ENCODE measurements around the gene ATMIN.

The ATMIN gene

DNA sequence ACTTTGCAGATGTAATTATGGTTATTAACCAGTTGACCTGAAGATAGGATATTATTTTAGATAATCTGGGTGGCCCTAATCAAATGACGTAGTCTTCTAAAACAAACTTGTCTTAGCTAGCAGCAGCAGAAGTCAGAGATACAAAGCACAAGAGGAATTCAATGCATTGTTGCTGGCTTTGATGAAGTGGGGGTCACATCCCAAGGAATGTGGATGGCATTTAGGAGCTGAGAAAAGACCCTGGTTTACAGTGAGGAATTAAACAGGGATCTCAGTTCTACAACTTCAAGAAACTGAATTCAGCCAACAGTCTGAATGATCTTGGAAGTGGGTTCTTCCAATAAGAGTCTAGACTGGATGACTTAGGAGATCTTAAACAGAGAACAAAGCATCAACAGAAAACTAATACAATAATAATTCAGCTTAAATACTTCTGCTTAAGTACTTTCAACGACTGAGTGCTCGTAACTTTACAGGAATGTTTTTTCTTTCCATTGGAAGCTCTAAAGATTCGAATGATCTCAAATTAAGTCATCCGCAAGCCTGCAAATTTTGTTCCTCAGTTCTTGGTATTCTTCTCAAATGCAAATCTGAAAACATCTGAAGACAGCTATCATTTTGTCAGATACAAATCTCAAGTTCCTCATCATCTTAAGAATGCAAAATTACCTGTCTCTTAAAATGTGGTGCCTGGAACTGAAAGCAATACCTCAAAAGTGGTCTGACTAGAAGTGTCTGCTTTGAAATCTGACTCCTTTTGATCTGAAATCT, 38.1 kb downstream of the ATMIN start:
- no peak for DNase-seq

DNA sequence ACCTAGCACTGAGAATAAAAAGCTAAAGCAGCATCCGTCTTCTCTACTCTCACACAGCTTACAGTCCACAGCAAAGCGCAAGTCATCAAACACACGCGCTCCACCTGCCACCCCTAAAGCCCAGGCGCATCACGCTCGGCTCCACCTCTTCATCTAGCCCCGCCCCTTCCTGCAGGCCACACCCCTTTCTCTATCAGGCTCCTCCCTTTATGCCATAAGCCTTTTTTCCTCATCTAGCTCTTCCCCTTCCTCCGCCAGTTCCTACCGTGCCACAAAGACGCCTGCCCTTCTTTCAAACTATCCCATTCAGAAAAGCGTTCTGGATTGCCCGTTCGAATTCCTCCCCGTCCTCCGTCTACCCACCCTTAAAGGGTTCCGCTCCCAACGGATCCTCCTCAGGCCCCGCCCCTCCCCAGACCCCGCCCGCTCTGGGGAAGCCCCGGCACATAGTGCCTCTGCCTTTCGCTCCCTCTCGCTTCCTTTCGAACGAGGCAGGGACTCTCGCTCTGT, 41.0 kb downstream of the ATMIN start:
- peak; percentile 94 for DNase-seq

DNA sequence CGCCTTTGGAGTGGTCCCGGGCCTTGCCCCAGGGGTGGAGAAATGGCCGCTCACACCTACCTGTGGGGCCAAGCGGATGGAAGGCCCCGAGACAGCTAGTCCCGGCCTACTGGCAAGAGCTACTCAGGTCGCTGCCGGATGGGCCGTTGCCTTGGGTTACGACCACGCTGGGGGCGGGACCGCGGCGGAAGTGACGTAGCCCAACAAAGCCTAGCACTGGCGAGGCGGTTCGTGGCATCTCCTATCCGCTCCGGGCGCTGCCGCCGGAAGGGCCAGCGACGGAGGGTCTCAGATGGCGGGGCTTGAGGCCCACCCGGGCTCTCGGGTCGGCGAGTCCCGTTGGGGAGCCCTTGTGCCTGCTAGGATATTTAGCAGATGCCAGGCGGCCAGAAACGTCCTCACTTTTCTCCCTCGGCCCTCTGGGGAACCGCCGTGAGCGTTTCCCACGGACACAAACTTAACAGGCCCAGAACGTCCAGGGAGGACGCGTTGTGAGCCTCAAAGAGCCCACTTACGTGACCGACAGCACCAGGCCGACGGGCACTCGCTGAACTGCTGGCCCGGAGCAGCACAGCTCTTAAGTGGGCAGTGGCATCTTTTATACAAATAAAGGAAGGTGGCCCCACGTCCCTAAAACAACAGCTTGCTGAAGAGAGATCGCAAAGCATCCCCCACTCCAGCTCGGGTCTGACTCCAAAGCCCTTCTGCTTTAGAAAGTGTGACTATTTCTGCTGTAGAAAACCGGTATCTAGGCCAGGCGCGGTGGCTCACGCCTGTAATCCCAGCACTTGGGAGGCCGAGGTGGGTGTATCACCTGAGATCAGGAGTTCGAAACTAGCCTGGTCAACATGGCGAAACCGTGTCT, 41.7 kb downstream of the ATMIN start, which contains the start of gene C16orf46:
C16orf46 (minus strand) TSS at position 163 of the 865 bp plus-strand sequence. CDS start 13,283 bp downstream, outside the sequence.
- DNase-seq, result peak; percentile 98

DNA sequence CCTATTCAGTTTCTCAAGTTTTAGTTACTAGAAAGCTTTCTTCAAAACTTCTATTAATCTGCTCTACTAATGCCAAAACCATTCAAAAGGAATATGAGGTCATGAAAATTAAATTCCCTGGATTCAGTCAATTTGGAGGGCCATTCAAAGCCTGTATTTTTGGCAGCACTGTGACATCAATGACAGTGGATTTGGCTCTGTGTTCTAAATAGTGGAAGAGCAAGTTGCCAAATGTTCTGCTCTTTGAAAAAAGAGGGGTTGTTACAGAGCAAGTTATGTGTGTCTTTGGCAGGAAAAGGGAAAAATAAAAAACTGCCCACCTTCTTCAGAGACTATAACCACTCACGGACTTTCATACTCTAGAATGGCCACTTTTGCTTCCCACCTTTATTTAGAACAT, 44.6 kb downstream of the ATMIN start:
- no peak for DNase-seq

DNA sequence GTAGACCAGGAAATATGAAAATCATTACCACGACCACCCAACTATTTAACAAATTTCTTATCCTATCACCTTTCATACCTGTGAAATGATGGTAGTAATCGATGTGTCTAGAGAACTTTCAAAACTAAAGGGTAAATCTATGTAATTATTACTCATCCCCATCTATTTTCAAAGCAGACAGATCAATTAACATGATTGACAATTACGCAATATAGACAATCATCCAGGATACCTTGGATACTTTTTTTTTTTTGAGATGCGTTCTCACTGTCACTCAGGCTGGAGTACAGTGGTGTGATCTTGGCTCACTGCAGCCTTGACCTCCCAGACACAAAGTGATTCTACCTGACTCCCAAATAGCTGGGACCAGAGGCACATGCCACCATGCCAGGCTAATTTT, 45.4 kb downstream of the ATMIN start:
- no peak for DNase-seq

DNA sequence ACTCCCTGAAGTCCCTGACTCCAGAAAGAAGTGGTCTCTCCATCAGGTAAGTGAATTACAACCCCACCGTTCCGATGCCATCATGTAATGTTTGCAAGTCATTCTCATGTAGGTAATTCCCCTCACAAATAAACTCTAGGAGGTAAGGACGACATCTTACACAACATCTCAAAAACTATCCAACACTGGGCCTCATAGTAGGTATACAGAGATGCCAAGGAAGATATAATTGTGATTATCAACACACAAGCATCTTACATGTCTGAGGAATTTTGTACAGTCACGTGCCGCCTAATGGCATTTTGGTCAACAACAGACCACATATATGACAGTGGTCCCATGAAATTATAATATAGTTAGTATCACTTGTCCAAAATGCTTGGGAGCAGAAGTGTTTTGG, 53.2 kb downstream of the ATMIN start:
- DNase-seq, result no peak

DNA sequence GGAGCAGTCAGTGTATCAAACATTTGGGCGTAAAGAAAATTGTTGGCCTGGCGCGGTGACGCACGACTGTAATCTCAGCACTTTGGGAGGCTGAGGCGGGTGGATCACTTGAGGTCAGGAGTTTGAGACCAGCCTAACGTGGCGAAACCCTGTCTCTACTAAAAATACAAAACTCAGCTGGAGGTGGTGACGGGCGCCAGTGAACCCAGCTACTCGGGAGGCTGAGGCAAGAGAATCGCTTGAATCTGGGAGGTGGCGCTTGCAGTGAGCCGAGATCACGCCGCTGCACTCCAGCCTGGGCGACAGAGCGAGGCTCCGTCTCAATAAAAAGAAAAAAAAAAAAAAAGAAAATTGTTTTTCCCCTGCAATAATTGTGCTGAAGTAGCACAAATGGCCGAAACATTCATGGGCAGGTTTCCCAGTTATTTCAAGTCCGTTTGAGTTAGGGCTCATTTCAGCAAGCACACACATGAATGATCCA, 59.2 kb downstream of the ATMIN start:
- no peak for DNase-seq

DNA sequence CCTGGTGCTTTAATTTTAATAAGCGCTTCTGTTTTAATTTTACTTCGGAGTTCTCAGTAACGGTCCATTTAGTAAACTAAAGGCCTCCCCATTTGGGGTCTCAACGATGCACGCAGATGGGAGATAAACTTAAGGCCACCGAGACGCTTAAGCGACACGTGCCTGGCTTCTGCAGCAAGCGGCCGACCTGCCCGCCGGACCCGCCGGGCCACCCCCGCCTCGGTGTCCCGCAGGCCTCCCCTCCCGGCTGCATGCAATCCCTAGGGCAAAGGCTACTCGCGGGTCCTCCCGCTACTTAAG, 60.0 kb downstream of the ATMIN start:
- DNase-seq, result no peak

DNA sequence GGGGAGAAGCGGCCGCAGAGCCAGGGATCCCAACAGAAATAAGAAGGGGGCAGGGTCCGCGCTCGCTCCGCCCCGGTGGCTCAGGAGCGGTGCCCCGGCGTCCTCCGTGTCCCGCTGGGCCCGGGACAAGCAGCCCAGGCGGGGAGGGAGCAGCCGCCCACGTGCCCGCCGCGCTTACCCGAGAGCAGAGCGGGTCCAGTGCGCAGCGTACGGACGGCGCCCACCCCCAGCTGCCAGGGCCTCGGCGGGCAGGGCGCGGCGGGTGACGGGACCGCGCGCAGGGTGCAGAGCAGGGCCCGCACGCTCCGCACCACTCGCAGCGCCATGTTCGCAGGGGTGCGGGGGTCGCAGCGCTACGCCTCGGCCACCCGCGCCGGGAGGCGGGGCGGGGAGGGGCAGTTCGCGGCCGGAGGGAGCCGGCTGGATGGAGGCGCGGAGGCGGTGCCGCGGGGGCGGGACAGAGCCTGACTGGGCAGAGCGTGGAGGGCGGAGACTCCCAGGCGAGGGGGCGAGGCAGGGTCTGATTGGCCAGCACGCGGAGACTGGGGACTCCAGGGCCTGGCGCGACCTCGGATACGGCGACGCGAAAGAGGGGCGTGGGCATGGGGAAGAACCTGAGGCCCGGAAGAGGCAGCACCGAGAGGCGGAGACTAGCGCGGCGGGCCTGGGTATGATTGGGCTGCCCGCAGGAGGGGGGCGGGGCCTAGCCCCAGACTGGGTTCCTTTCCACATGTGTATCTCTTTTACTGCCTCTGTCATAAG, 60.5 kb downstream of the ATMIN start, which contains the start of gene GCSH:
GCSH (minus strand) TSS at position 443 of the 762 bp plus-strand sequence; CDS start at position 326, 117 bp downstream.
- DNase-seq, result peak; percentile 99

DNA sequence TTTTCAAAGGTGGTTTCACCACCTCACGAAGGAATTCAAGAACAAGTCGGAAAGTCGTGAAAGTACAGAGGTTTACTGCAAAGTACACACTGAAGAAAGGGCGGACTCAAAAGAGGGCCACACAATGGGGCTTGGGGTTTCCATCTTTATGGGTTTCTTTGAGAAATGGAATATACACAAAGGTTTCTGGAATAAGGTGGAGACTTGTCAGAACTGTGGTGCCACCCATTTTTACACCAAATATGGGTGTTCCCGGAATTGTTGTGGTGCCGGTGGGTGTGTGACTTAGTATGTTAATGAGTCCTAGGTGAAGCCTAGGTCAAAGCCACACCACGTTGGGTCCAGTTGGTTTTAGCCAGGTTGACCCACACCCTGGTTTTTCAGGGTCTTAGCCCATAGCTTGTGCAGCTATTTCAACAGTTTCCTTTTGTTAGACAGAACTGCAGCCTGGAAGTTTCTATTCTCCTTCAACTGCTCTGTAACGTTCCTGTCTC, 61.1 kb downstream of the ATMIN start:
- DNase-seq, result no peak
